ENCODE results near the gene WWC2. TPM values are rescaled to one million over a fixed set of nuclear protein-coding genes. Genes with fewer than 3 reads are reported as not detected.

WWC2 gene
- total RNA-seq, 1 donor from 2014 or later, result 46.2 TPM

DNA sequence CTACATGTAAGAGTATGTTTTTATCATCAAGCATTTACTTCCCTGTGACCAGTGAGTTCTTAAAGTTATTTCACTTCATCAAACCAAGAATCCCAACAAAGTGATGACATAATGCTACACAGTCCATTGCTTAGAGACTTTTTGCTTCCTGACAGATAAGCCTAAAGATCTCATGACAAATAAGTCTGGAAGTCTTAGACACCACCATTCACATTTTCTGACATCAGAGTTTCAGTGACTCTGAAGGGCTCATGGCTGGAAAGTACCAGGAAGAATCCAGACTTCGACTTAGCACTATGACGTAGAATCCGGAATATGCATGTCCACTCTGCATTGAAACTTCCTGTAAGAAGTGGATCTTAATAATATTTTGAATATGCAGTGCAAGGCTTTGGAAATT, 167.3 kb downstream of the WWC2 start:
- TF ChIP-seq, protein P1, sequence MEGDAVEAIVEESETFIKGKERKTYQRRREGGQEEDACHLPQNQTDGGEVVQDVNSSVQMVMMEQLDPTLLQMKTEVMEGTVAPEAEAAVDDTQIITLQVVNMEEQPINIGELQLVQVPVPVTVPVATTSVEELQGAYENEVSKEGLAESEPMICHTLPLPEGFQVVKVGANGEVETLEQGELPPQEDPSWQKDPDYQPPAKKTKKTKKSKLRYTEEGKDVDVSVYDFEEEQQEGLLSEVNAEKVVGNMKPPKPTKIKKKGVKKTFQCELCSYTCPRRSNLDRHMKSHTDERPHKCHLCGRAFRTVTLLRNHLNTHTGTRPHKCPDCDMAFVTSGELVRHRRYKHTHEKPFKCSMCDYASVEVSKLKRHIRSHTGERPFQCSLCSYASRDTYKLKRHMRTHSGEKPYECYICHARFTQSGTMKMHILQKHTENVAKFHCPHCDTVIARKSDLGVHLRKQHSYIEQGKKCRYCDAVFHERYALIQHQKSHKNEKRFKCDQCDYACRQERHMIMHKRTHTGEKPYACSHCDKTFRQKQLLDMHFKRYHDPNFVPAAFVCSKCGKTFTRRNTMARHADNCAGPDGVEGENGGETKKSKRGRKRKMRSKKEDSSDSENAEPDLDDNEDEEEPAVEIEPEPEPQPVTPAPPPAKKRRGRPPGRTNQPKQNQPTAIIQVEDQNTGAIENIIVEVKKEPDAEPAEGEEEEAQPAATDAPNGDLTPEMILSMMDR (conservative IDR thresholded peaks at IDR 0.05; ENCODE audit: low read depth, low read length), result no peak
- DNase-seq (ENCODE audit: low read depth), result no peak
- no peak overlapping the region for H3K4me3 ChIP-seq (ENCODE audit: low read depth, low read length)

DNA sequence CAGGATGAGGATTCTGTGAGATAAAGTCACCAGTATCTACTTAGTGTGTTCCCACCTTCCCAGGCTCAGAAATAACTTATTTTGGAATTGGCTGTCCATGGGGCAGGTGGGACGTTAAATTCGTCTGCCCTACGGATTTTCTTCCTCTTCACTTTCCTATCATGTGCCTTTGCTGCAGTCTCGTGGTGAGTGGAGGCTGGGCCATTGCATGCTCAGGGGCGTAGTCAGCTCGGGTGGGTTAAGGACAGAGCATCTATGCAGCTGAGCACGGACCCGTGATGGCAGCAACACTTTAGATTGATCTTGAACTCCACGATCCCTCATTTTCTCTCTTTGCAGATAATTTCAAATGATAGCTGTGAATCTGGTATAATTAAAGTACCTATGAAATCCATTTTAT, 169.5 kb downstream of the WWC2 start:
- TF ChIP-seq, protein P1 (conservative IDR thresholded peaks at IDR 0.05; ENCODE audit: low read depth, low read length), result no peak
- no peak for DNase-seq (ENCODE audit: low read depth)
- H3K4me3 ChIP-seq (ENCODE audit: low read depth, low read length), result no peak overlapping the region

DNA sequence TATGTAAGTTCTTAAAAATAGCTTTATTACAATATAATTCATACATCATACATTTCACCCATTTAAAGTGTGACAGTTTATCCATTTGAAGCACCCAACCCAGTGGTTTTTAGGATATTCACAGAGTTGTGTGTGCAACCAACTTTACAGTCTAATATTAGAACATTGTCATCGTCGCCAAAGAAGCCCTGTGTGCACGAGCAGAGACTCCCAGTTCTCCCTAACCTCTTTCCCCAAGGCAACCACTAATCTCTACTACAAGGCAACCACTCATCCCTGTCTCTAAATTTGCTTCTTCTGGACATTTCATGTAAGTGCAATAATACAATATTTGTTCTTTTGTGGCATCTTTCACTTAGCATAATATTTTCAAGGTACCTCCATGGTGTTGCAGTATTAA, 173.3 kb downstream of the WWC2 start:
- TF ChIP-seq, protein P1 (conservative IDR thresholded peaks at IDR 0.05; ENCODE audit: low read depth, low read length), result no peak
- DNase-seq (ENCODE audit: low read depth), result no peak
- H3K4me3 ChIP-seq (ENCODE audit: low read depth, low read length), result no peak overlapping the region

DNA sequence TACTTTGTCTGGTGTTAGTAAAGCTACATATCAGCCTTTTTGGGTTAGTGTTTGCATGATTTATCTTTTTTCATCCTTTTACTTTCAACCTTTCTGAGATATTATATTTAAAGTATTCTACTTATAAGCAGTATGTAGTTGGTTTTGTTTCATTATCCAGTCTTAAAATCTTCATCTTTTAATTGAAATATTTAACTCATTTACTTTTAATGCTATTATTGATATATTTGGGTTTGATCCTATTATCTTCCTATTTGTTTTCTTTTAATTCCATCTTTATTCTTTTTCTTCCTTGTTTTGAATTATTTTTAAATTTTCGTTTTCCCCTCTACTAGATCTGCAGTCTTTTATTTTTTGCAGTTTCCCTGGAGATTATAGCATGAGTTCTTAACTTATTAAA, 177.0 kb downstream of the WWC2 start:
- no peak for DNase-seq (ENCODE audit: low read depth)
- TF ChIP-seq, protein P1 (conservative IDR thresholded peaks at IDR 0.05; ENCODE audit: low read depth, low read length), result no peak
- H3K4me3 ChIP-seq (ENCODE audit: low read depth, low read length), result no peak overlapping the region

DNA sequence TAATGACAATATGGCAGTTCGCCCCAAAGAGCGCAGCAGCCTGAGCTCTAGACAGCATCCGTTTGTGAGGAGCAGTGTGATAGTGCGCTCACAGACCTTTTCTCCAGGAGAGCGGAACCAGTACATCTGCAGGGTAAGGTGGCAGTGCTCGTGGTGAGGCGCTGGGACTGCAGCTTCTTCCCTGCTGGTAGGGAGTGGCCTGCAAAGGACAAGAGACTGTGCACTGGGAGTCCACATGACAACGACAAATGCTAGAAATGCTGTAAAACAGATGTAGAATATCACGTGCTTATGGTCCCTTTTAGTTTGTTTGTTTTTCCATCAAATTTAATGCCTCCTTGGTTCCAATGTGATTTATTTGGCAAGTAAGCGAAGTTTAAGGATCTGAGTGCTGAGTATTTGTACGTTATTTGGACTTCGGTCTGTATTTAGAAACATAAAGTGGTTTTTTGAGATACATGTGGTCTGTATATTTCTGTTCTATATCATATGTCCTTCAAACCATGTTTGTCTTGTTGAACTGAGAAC, 185.3 kb downstream of the WWC2 start:
- TF ChIP-seq, protein P1 (conservative IDR thresholded peaks at IDR 0.05; ENCODE audit: low read depth, low read length), result no peak
- DNase-seq (ENCODE audit: low read depth), result no peak
- no peak overlapping the region for H3K4me3 ChIP-seq (ENCODE audit: low read depth, low read length)

DNA sequence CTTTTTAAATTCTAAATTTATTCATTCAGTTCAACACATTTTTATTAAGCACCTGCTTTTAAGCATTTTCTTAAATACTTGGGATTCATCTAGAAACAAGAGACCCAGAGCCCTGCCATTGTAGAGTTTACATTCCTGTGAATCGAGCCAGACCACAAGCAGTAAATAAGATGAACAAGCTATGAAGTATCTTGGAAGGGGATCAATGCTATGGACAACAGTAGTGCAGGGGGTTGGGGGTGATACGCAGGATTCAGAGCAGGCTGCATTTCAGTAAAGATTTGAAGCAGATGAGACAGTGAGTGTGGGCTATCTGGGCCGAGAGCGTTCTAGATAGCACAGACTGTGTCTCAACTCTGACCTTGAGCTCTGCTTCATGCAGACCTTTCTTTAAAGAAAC, 185.9 kb downstream of the WWC2 start:
- no peak overlapping the region for H3K4me3 ChIP-seq (ENCODE audit: low read depth, low read length)
- TF ChIP-seq, protein P1 (conservative IDR thresholded peaks at IDR 0.05; ENCODE audit: low read depth, low read length), result no peak
- DNase-seq (ENCODE audit: low read depth), result no peak

DNA sequence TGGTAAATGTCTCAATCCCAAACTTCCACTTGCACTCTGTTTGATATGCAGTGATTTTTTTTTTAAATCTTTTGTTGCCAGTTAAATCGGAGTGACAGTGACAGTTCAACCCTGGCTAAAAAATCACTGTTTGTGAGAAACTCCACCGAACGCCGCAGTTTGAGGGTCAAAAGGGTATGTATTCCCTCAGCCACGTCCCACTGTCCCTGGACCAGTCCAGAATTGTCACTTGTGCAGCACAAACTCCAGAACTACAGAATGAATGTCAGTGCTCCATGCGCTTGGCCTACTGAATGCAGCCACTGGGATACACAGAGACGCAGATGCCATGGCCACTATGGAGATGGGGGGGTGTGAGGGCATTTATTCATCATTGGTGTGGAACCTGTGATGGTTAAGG, 186.8 kb downstream of the WWC2 start:
- TF ChIP-seq, protein P1 (conservative IDR thresholded peaks at IDR 0.05; ENCODE audit: low read depth, low read length), result no peak
- no peak overlapping the region for H3K4me3 ChIP-seq (ENCODE audit: low read depth, low read length)

More for the DNA sequence above, 186.8 kb downstream of the WWC2 start:
- DNase-seq (ENCODE audit: low read depth), result no peak

All from epithelial cell of proximal tubule (primary cell).